Inflammatory macrophage treated with lipopolysaccharide for 4 hours (primary cell): ENCODE measurements around the gene USP35.

Experiments
- DNase-seq: peaks from one replicate; pipeline ENCODE4 v3.0.0-alpha.2; 2020

USP35 gene, protein sequence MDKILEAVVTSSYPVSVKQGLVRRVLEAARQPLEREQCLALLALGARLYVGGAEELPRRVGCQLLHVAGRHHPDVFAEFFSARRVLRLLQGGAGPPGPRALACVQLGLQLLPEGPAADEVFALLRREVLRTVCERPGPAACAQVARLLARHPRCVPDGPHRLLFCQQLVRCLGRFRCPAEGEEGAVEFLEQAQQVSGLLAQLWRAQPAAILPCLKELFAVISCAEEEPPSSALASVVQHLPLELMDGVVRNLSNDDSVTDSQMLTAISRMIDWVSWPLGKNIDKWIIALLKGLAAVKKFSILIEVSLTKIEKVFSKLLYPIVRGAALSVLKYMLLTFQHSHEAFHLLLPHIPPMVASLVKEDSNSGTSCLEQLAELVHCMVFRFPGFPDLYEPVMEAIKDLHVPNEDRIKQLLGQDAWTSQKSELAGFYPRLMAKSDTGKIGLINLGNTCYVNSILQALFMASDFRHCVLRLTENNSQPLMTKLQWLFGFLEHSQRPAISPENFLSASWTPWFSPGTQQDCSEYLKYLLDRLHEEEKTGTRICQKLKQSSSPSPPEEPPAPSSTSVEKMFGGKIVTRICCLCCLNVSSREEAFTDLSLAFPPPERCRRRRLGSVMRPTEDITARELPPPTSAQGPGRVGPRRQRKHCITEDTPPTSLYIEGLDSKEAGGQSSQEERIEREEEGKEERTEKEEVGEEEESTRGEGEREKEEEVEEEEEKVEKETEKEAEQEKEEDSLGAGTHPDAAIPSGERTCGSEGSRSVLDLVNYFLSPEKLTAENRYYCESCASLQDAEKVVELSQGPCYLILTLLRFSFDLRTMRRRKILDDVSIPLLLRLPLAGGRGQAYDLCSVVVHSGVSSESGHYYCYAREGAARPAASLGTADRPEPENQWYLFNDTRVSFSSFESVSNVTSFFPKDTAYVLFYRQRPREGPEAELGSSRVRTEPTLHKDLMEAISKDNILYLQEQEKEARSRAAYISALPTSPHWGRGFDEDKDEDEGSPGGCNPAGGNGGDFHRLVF

DNA sequence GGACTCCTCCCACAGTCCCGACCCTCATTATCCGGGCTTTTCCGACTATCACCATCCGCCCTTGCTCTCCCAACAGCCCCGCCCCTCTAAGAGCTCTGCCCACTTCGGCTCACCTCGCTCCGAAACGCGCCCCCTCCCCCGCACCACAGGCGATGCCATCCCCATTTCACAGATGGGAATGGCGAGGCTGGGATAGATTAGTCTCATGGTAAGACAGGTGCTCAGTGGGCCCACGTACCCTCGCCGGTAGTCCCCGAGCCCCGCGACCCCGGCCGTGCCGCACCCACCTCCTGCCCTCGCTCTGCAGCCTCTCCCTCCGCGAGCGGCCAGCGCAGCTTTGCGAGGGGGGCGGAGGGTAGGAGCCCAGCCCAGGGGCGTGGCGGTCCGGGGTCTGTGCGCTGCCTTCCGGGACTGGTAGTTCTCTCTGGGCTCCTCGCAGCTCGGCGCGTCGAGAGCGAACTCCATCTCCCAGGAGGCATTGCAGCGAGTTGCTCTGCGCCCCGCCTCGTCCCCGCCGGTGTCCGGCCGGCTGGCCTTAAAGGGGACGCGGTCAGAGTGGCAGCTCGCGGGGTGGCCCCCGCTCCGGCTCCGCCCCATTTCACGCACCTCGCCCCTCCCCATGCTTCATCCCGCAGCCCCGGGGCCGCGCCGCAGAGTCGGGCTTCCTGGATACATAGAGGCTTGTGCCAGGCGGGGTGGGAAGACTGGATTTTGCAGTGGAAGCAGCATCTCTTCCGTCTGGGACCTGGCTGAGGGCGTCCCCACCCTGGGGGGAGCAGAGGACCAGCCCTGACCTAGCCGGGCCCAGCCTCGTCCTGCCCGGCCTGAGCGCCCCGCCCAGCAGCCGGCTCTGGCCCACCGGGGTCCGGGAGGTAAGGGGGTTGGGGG is at the start of gene USP35, which contains the start of gene KCTD21:
TSS of gene USP35 (plus strand) at position 634 of the 888 bp plus-strand sequence. CDS start 7,327 bp downstream, outside the sequence.
TSS of gene KCTD21 (minus strand) at position 341 of the 888 bp plus-strand sequence. CDS start 14,072 bp downstream, outside the sequence.
- DNase-seq = peak; percentile 98

DNA sequence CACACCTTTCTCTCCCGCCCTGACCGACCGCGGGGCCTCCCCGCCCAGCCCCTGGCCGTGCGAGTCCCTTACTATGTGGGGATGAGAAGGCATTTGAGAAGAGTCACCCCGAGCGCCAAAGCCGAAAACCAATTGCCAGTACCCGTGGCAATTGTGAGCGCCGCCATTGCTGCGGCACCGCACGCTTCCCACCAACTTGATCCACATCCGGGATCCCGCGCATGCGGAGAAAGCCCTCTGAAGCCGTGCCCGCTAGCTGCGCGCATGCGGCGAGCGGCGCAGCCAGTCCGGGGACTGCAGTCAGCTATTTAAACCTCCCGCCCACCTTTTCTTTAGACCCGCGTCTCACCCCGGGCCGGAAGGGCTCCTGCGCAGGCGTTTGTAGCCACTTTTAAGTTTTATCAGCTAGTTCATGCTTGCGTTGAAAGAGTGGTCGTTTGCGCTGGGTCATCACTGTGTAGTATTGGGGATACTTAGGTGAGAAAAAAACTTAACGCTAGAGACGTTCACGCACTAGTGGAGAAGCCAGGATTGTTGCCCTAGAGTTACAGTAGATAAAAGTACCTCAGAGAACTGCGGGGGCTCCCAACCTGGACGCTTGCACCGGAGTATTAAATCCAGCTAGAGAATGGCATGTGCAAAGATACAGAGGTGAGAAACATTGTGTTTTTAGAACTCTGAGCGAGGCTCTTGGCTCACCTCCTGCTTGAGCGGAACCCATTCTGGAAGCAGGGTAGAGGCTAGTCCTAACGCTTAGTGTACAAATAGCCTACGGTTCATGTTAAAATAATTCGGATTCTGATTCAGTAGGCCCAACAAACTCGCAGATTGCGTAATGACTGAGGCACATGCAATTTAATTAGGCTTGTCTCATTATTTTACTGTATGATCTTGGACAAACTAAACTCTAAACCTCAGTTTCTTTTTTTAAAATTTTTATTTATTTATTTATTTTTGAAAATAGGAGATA is 49.0 kb upstream of the USP35 start, which contains the start of gene ALG8:
TSS of gene ALG8 (minus strand) at position 205 of the 970 bp plus-strand sequence. CDS start at position 167, 38 bp downstream.
- DNase-seq = peak; percentile 99

DNA sequence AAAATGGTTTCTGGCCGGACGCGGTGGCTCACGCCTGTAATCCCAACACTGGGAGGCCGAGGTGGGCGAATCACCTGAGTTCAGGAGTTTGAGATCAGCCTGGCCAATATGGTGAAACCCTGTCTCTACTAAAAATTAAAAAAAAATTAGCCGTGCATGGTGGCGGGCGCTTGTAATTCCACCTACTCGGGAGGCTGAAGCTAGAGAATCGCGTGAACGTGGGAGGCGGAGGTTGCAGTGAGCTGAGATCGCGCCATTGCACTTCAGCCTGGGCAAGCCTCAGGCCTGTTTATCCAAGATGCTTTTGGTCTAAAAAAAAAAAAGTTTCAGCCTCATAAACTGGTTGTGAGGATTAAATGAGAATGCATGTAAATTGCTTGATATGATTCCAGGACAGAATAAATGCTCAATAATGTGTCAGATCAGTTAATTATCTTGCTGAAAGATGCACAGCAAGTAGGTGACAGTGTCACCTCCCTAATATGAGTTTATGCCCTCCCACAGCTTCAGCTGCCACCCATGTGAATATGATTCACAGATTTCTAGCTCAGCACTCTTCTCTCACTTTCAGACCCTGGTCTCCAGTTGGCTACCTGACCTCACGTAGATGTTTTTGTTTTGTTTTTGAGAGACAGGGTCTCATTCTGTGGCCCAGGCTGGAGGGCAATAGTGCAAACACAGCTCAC is 48.2 kb upstream of the USP35 start:
- peak; percentile 13 for DNase-seq

DNA sequence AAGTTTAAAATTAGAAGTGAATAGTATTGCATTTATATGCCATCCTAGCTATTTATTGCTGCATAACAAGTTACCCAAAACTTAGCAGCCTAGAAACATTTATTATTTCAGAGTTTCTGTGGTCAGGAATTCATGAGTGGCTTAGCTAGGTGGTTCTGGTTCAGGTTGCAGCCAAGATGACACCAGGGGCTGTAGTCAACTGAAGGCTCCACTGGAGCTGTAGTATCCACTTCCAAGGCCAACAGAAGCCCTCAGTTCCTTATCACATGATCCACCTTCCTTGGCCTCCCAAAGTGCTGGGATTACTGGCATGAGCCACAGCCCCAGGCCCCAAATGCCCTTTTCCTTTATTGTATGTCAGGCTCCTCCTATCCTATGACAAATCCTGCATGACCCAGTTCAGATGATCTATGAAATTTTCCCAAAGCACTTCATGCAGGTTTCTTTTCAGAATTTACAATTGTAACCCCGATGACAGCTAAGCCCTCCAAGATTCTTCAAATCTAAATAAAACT is 43.2 kb upstream of the USP35 start:
- no peak for DNase-seq

DNA sequence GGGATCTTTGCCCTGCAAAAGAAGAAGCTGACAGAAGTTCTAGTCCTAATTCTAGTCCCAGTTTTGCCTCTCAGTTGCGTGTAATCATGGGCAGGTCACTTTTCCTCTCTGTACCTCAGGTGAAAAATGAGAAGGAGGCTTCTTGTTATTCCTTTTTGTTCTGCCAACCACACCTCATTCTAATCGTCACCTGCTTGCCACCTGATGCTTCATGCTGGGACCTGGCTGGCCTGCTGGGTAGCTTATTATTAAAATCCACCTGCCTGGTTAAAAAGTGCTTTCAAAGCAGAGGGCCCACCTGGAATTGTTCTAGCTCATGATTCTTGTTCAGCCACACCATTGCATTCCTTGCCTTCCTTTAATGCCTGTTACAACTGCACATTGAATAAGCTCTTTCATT is 40.9 kb upstream of the USP35 start:
- DNase-seq = no peak

DNA sequence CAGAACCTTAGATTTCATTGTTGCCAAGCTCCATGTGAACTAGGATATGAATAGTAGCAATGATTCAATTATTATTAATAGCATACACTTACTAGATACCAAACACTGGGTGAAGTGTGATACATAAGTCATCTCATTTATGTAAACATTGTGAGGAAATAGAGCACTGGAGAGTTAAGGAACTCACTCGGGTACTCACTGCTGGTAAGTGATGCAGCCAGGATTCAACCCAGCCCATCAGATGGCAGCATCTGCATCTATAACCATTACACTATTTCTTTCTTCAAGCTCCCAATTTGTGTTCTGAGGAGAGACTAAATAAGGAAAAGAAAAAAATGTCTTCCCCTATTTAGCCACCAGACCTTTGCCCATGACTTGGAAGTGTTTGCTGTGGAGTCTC is 39.1 kb upstream of the USP35 start:
- DNase-seq = peak; percentile 54

DNA sequence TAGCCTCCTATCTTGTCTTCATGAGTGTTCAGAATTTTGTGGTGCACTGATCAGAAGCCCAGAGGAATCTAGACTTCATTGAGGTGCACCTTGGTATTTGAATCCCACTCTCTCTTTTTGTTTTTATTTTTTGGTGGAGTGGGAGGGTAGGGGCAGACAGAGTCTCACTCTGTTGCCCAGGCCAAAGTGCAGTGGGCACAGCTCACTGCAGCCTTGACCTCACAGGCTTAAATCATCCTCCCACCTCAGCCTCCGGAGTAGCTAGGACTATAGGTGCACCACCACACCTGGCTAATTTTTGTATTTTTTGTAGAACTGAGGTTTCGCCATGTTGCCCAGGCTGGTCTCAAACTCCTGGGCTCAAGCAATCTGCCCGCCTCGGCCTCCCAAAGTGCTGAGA is 38.4 kb upstream of the USP35 start:
- DNase-seq = no peak

DNA sequence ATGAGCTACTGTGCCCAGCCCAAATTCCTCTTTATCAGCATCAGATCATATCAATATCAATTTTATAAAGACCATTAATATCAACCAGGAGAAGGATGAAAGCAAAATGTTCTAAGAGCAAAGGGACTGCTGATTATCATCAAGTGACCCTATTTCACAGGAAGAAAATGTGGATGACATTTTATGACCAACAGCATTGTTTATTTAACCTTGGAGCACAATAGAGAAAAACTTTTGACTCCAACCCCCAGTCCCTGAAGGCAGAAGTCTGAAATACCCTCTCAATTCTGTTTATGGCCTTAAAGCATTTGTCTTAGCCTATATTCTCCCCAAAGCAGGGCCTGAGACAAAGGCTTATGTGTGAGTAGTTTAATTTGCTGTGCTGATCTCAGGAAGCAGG is 38.0 kb upstream of the USP35 start:
- no peak for DNase-seq

DNA sequence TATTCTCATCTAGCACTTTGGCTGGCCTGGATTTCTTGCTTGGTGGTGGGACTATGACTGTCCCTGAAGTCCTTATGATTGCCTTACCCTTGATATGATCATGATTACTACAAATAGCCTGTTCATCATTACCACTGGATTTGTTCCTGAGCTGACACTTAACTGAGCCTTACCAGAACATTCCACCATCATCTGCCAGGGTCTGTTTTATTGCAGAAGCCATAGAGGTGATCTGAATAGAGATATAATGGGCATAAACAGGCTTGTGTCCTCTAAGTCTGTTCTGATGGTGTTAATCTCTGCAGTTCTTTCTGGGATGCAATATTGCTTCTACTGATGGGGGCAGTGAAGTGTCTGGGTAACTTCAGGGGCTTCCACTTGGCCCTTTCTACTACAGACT is 36.9 kb upstream of the USP35 start:
- no peak for DNase-seq

DNA sequence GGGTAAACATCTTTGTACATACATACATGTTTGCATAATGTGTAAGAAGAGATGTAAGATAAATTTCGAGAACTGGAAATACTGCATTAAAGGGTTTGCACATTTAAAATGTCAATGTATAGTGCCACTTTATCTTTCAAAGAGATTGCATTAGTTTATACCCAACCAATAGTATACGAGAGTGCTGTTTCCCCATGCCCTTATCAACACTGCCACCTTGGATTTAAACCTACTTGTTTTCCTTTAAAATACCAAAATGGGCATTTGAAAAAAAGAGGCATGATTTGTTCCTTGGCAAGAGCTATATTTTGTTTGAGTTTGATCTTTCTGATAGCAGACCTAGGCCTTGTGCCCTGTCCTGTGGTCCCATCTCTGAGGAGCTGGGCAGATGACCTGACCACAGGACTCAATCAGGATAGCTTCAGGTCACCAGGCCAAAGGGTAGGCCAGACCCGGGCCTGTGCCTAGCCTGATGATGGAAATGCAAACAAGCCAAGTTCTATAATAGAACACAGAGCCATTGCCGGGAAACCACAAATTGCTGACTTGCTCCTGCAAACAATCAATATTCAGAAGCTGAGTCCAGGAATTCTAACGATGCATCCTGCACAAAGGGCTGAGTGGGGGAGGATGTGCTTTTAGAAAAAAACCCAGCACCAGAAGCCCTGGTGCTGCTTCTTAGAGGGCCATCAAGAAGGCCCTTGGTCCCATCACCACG is 32.4 kb upstream of the USP35 start:
- DNase-seq = no peak

DNA sequence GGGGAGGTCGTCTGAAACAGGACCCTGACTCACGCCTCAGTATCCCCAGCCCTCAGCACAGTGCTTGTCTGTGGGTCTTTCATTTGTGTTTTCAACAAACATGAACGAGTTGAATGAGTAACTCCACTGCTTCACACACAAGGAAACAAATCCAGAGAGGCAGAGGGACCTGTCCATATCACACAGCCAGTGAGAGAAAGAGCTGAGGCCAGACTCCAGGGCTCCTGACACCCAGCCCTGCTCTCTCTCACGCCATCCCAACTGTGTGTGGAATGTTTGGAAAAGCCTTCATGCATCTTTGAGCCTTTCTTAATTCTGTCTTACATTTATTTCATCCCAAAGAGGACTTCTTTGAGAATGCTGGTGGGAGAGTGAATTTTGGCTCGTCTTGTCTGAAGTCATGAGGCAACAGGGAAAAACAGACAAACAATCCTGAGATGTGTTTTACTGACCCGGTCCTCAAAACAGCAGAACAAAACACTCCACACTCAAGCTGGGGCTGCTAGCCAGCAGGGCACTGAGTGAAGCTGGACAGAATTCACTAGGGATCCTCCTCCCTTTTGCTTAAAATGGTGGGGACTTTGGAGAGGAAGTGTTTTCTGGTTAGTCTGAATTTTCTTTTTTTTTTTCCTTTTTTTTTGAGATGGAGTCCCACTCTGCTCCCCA is 29.6 kb upstream of the USP35 start:
- DNase-seq = no peak

DNA sequence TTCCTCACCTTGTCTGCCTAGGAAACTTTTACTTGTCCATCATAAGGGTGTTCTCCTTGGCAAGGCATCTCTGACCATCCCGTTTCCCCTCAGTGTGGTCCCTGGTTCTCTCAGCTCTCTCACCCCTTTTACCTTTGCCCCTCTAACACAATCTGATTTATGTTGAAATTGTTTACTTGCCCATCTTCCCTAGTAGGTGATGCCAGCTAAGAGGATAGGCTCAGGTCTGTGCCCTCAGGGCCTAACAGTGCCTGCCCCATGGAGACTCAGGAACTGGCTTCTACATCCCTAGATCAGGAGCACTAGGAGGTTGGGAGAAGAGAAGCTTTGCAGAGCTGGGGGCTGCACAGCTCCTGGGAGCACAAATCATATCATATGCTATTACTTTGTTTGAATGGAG is 28.2 kb upstream of the USP35 start:
- DNase-seq = no peak

DNA sequence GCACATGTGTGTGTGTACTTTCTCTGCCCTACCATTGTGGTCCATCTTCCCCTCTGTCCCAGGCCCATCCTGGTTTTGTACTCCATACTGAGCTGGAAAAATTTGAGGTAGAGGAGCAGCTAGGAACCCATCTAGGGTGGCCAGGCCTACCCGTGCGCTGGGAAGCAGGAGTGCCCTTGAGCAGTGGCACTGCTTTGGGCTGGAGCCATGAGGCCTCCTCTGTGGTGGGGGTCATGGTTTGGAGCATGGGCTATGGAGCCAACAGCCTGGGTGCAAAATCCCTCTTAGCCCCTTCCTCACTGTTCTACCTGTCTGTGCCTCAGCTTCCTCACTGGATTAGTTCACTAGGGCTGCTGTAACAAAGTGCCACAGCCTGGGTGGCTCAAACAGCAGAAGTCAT is 27.4 kb upstream of the USP35 start:
- DNase-seq = no peak

DNA sequence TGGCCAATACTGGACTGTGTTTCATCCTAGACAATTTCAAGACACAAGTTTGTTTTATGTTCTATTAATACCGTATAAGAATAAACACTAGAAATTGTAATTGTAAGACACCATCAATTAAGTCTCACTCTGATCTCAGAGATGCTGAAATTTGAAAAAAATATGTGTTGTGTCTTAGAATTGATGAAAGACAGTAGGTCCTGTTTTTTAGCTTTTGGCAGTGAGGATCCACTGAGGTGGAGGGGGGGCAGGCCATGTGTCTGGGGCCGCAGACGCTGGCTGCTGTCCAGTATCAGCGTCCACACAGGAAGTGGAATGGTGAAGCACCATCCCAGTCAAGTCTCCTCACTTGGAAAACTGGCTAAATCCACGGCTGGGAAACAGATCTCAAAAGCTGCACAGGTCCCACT is 26.8 kb upstream of the USP35 start:
- DNase-seq = no peak

DNA sequence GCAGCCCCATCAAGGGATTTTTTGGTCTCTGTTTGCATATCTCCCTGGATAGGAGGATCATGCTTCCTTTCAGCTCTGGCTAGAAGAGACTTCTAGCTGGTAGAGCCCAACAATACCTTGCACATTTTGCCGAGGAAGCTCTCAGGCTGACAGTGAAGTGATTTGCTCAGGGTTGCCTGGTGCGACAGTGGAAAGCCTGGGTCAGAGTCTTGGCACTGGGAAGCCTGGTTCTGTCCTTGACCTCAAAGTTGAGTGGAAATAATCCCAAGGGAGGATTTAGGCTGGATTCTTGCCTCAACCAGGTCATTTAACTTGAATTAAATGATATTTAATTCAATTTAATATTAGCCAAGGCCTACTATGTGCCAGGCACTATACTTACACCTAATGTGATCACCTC is 24.9 kb upstream of the USP35 start:
- no peak for DNase-seq

DNA sequence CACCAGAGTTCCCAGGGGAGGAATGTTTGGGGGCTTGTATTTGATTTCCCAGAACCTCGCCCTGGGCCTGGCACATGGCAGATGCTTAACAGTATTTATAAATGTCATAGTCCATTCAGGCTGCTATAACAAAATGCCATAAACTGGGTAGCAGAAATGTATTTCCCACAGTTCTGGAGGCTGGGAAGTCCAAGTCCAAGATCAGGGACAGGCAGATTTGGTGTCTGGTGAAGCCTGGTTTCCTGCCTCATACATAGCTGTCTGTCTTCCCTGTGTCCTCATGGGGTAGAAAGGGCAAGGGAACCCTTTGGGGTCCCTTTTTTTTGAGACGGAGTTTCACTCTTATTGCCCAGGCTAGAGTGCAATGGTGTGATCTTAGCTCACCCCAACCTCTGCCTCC is 24.2 kb upstream of the USP35 start:
- DNase-seq = no peak

DNA sequence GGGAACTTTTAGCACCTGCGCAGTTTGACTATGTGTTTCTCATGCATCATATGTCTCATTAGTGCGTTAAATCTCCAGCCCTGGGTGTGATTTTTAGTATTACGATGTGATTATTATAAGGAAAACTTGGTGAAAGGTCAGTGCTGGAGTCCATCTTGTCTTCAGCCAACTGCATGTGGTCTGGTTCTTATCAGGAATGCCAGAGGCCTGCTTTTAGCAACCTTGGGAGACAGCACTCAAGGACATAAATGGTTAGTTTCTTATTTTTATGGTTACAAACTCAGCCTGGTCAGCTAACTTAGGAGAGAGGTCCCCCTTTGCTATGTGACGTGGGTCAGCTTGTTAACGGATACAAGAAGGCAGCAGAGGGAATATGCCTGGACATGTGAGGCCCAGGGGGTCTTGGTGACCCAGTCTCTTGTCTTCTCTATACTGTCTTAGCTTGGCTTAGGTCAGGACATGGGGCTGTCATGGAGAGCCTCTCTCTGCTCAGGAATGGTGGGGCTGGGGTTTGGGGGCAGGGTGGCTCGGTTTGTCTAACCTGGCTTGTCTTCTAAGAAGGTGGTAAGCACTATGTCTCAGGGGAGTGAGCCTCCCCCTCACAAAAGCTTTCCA is 21.8 kb upstream of the USP35 start:
- DNase-seq = no peak
